GM12872 (cell line): Measurements from ENCODE around the gene NCAPH2.

Experiments
- TF ChIP-seq, protein P1 (sequence below): IDR thresholded peaks from 3 replicates; pipeline ENCODE4 v1.5.1; 2011; ENCODE audit warnings: low read depth, mild to moderate bottlenecking, low read length, moderate library complexity; ENCODE audit not compliant: insufficient read depth

NCAPH2 gene

DNA sequence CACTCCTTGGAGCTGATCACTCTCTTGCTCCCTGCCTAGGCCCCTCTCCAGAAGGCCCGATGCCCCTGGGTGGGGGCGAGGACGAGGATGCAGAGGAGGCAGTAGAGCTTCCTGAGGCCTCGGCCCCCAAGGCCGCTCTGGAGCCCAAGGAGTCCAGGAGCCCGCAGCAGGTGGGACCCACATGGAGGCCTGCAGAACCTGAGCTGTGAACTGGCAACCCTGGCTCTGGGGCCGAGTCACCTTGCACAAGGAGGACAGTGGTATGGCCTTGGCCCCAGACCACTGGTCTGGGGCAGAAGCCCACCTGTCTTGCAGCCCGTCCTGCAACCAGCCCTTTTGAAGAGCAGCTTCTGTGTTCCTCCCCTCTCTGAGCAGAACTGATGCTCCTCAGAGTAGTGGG, 11.1 kb downstream of the NCAPH2 start:
- TF ChIP-seq, protein P1, sequence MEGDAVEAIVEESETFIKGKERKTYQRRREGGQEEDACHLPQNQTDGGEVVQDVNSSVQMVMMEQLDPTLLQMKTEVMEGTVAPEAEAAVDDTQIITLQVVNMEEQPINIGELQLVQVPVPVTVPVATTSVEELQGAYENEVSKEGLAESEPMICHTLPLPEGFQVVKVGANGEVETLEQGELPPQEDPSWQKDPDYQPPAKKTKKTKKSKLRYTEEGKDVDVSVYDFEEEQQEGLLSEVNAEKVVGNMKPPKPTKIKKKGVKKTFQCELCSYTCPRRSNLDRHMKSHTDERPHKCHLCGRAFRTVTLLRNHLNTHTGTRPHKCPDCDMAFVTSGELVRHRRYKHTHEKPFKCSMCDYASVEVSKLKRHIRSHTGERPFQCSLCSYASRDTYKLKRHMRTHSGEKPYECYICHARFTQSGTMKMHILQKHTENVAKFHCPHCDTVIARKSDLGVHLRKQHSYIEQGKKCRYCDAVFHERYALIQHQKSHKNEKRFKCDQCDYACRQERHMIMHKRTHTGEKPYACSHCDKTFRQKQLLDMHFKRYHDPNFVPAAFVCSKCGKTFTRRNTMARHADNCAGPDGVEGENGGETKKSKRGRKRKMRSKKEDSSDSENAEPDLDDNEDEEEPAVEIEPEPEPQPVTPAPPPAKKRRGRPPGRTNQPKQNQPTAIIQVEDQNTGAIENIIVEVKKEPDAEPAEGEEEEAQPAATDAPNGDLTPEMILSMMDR = no peak

DNA sequence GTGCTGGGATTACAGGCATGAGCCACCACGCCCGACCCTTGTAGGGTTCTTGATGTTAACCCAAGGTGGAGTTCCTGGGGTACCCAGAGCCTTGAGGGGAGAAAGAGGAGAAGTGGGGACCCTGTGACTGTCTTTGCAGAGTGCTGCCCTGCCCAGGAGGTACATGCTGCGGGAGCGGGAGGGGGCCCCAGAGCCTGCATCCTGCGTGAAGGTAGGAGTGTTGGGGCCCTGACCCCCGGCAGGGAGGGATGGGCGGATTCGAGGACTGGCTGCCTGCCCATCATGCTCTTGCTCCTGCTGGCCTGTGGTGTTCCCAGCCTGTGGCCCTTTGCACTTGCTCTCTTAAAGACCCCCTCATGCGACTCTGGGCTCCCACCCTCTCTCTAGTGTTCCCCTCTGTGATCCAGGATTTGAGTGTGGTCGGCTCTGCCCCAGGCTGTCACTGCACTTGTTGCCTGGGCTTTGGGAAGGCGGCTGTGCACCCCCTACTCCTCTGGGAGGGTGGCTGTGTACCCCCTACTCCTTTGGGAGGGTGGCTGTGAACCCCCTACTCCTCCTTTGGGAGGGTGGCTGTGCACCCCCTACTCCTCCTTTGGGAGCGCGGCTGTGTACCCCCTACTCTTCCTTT, 12.9 kb downstream of the NCAPH2 start:
- TF ChIP-seq, protein P1 = no peak

DNA sequence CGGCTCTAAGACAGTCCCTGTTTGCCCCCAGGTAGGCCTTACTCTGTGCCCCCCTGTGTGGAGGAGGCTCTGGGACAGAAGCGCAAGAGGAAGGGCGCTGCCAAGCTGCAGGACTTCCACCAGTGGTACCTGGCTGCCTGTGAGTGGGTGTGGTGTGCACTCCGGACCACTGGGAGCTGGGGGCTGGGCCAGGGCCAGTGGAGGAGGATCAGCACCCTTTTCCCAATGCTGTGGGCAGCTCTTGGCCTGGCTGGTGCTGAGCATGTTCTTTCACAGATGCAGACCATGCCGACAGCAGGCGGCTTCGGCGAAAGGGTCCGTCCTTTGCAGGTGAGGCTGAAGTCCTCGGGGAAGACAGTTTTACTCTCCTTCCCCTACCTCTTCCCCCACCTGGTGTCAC, 13.7 kb downstream of the NCAPH2 start:
- TF ChIP-seq, protein P1 = no peak

DNA sequence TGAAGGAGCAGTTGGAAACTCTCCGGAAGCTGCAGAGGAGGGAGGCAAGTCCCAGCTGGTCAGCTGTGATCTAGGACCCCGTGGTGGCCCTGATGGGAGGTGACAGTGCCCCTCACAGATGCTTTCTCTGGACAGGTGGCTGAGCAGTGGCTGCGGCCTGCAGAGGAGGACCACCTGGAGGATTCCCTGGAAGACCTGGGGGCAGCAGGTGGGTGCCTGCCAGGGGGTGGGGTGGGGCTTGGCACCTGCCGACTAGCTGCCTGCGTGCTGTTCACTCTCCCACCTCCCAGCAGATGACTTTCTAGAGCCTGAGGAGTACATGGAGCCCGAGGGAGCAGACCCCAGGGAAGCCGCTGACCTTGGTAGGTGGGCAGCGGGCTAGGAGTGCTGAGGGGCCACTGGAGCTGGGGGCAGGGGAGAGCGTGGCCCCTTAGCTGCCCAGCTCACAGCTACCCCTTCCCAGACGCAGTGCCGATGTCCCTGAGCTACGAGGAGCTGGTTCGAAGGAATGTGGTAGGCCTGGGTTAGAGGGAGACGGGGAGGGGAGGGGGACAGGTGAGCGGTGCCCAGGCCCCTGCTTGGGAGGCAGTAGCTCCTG, 14.3 kb downstream of the NCAPH2 start:
- TF ChIP-seq, protein P1 = no peak

DNA sequence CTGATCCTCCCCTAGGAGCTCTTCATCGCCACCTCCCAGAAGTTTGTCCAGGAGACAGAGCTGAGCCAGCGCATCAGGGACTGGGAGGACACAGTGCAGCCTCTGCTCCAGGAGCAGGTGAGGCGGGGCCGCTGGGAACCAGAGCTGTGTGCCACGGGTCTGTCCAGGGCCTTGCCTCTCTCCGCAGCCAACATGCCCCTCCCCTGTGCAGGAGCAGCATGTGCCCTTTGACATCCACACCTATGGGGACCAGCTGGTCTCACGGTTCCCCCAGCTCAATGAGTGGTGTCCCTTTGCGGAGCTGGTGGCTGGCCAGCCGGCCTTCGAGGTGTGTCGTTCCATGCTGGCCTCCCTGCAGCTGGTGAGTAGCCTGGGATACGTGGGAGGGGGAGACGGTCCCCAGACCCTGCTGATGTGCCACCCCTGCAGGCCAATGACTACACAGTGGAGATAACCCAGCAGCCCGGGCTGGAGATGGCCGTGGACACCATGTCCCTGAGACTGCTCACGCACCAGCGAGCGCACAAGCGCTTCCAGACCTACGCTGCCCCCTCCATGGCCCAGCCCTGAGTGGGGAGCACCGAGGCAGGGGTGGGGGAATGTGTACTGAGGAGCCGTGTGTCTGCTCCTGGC, 14.9 kb downstream of the NCAPH2 start:
- TF ChIP-seq, protein P1 = no peak

GRCh38 chr22:50523458-50523805, 15.4 kb downstream of the NCAPH2 start:
- TF ChIP-seq, protein P1 = no peak

DNA sequence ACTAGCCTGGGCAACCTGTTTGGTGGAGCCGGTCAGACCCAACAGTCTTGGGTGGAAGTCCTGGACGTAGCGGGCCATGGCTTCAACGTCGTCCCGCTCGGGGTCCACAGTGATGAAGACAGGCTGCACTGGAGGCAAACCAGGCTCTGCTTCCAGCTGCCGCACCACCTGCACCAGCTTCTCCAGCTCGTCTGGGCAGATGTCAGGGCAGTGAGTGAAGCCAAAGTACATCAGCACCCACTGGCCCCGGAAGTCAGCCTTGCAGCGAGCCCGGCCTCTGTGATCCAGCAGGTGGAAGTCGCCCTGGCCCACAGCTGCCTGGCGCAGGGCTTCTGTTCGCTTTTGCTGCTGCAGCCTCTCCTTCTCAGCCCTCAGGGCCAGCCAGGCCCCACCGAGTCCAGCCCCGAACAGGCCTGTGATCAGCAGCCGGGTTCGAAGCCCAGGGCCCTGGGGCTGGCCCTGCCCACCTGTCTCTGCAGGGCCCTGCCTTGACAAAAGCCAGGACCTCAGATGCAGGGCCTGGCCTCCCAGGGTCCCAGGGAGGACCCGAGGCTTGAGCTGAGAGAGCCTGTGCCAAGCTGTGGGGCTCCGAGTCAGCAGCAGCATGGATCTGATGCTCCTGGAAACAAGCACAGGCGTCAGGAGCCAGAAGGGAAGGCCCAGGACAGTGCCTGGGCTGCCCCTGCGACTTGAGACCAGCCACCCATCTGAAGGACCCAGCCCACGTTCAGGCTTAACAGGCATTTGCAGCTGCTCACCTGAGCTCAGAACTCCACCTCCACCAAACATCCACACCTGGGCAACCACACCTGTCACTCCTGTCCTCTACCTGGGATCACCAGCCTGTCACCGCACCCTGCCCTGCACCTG, 16.0 kb downstream of the NCAPH2 start:
- TF ChIP-seq, protein P1 = no peak
